Measurements from ENCODE around the gene DOCK11. TPM values are rescaled to one million over a fixed set of nuclear protein-coding genes. Genes with fewer than 3 reads are reported as not detected.

The DOCK11 gene
- total RNA-seq, 2 experiments from 2014 or later, result 27.0 to 34.7 TPM

DNA sequence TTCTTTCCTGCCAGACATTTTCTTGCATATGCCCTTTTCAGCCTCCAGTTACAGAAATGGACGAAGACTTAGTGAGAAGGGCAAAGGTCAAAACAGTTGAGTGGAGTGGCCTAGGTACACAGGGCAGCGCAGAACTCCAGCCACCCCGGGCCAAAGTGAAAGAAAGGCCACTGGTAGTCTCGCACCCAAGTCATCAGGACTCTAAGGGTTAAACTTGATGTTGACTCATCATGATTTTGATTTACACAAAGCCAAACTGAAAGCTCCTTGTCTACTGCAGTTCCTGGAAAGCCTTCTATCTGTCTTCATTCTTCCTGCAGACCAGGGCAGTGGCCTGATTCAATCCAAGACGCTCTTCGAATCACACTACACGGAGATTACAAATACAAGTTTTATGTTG, 229.2 kb downstream of the DOCK11 start:
- no peak overlapping the region for H3K4me2 ChIP-seq (ENCODE audit: low read length)
- H3K4me1 ChIP-seq (ENCODE audit: insufficient read depth, low read length, poor library complexity, severe bottlenecking), result no peaks in the 10 kb centered on the region
- POLR2A ChIA-PET, result no interaction called here
- no peaks in the 10 kb centered on the region for H3K79me2 ChIP-seq (ENCODE audit: insufficient read depth, low read depth, low read length)
- DNase-seq (ENCODE audit: low spot score), result no peak
- no peak overlapping the region for H2AFZ ChIP-seq (ENCODE audit: low read length)
- H3K9me2 ChIP-seq (ENCODE audit: insufficient read depth, low read length), result no peaks in the 10 kb centered on the region
- no peaks in the 10 kb centered on the region for H4K20me1 ChIP-seq (ENCODE audit: insufficient read depth, low read length)
- TF ChIP-seq EZH2phosphoT487 (IDR thresholded peaks at IDR 0.05; ENCODE audit: borderline replicate concordance, low read depth, low read length), result no peak
- TF ChIP-seq, protein P1, sequence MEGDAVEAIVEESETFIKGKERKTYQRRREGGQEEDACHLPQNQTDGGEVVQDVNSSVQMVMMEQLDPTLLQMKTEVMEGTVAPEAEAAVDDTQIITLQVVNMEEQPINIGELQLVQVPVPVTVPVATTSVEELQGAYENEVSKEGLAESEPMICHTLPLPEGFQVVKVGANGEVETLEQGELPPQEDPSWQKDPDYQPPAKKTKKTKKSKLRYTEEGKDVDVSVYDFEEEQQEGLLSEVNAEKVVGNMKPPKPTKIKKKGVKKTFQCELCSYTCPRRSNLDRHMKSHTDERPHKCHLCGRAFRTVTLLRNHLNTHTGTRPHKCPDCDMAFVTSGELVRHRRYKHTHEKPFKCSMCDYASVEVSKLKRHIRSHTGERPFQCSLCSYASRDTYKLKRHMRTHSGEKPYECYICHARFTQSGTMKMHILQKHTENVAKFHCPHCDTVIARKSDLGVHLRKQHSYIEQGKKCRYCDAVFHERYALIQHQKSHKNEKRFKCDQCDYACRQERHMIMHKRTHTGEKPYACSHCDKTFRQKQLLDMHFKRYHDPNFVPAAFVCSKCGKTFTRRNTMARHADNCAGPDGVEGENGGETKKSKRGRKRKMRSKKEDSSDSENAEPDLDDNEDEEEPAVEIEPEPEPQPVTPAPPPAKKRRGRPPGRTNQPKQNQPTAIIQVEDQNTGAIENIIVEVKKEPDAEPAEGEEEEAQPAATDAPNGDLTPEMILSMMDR (conservative IDR thresholded peaks at IDR 0.05; ENCODE audit: low read length), result no peak
- H3K27ac ChIP-seq (ENCODE audit: low read depth, low read length, poor library complexity, severe bottlenecking), result no peak overlapping the region
- no peaks in the 10 kb centered on the region for H3K36me3 ChIP-seq (ENCODE audit: insufficient read depth, low read length)
- CTCF ChIA-PET (ENCODE audit: unreplicated experiment), result no interaction called here
- H3K9me3 ChIP-seq (ENCODE audit: low read length), result no peaks in the 10 kb centered on the region
- BruUV-seq (replicated peaks), result no TSS peak
- no peak overlapping the region for H3K4me3 ChIP-seq (ENCODE audit: low read depth, low read length, poor library complexity, severe bottlenecking)
- intact Hi-C loops (cut with micrococcal nuclease; ENCODE audit: unreplicated experiment), result no loop called here

DNA sequence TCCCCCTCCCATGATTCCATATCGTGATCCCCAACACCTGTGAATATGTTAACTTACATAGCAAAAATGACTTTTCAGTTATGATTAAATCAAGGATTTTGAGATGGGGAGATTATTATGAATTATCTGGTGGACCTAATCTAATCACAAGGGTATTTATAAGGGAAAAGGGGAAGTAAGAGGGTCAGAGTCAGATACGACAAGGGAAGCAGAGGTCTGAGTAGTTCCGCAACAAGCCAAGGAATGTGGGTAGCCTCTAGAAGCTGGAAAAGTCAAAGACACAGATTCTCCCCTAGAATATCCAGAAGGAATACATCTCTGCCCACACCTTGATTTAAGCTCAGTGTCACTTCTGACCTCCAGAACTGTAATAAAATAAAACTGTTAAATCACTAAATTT, 230.8 kb downstream of the DOCK11 start:
- no peak overlapping the region for H2AFZ ChIP-seq (ENCODE audit: low read length)
- no TSS peak for BruUV-seq (replicated peaks)
- CTCF ChIA-PET (ENCODE audit: unreplicated experiment), result no interaction called here

DNA sequence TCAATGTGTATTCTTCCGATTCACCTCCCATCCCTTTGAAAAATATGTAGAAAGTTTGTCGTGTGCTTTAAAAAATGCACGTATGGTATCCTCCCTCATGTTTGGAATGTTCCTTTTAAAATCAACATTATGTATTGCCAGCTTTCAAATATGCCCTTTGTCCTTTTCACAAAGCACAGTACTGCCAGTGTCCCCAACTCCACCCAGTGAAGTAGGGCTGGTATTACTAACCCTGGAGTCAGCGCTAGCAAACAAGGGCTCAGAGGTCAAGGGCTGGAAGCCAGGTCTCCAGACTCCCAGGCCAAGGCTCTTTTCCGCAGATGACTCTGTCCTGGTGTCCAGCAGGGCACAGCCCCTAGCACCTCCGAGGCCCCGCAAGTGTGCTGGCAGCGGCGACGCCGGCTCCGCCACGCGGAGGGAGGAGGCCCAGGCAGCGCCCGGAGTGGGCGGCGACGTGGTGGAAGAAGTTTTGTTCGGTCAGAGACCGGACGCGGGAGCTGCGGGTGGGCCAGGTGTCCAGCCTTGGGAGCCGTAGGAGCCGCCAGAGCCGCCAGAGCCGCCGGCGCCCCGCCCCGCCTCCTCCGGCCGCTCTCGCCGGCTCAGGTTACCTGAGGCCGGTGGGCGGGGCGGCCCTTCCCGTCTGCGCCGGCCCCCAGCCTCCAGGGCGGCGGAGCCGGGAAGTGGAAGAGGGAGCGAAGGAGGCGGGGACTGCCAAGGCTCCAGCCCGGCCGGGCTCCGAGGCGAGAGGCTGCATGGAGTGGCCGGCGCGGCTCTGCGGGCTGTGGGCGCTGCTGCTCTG, 231.5 kb downstream of the DOCK11 start, which contains the start of gene IL13RA1:
Gene IL13RA1, plus strand, starts transcription at position 720 of the 799 bp plus-strand sequence. Its CDS starts 33 bp downstream, at position 753.
- no peak for DNase-seq (ENCODE audit: low spot score)
- Histone ChIP-seq H3K4me2 (ENCODE audit: low read length) (no peak within 1 kb of the TSS), H3K4me3 (ENCODE audit: low read depth, low read length, poor library complexity, severe bottlenecking) (no peak within 1 kb of the TSS), H4K20me1 (ENCODE audit: insufficient read depth, low read length) (no peaks in the 10 kb centered on the region), H3K36me3 (ENCODE audit: insufficient read depth, low read length) (no peaks in the 10 kb centered on the region), H3K79me2 (ENCODE audit: insufficient read depth, low read depth, low read length) (no peaks in the 10 kb centered on the region), H2AFZ (ENCODE audit: low read length) (no peak within 1 kb of the TSS), H3K9me3 (ENCODE audit: low read length) (no peaks in the 10 kb centered on the region), H3K9me2 (ENCODE audit: insufficient read depth, low read length) (no peaks in the 10 kb centered on the region), H3K4me1 (ENCODE audit: insufficient read depth, low read length, poor library complexity, severe bottlenecking) (no peaks in the 10 kb centered on the region), H3K27ac (ENCODE audit: low read depth, low read length, poor library complexity, severe bottlenecking) (no peak within 1 kb of the TSS)
- ChIA-PET CTCF (ENCODE audit: unreplicated experiment) (no interaction called here), POLR2A (no interaction called here)
- TF ChIP-seq, protein P1 (conservative IDR thresholded peaks at IDR 0.05; ENCODE audit: low read length), result no peak
- TF ChIP-seq EZH2phosphoT487 (IDR thresholded peaks at IDR 0.05; ENCODE audit: borderline replicate concordance, low read depth, low read length), result no peak
- BruUV-seq (replicated peaks), result no TSS peak
- intact Hi-C loops (cut with micrococcal nuclease; ENCODE audit: unreplicated experiment), result no loop called here

More for the DNA sequence above, 230.8 kb downstream of the DOCK11 start:
- H3K36me3 ChIP-seq (ENCODE audit: insufficient read depth, low read length), result no peaks in the 10 kb centered on the region
- no peaks in the 10 kb centered on the region for H3K79me2 ChIP-seq (ENCODE audit: insufficient read depth, low read depth, low read length)
- no peak overlapping the region for H3K4me3 ChIP-seq (ENCODE audit: low read depth, low read length, poor library complexity, severe bottlenecking)
- intact Hi-C loops (cut with micrococcal nuclease; ENCODE audit: unreplicated experiment), result no loop called here
- H3K9me2 ChIP-seq (ENCODE audit: insufficient read depth, low read length), result no peaks in the 10 kb centered on the region
- DNase-seq (ENCODE audit: low spot score), result no peak
- H3K4me1 ChIP-seq (ENCODE audit: insufficient read depth, low read length, poor library complexity, severe bottlenecking), result no peaks in the 10 kb centered on the region
- POLR2A ChIA-PET, result no interaction called here
- H3K4me2 ChIP-seq (ENCODE audit: low read length), result no peak overlapping the region
- TF ChIP-seq EZH2phosphoT487 (IDR thresholded peaks at IDR 0.05; ENCODE audit: borderline replicate concordance, low read depth, low read length), result no peak
- no peaks in the 10 kb centered on the region for H4K20me1 ChIP-seq (ENCODE audit: insufficient read depth, low read length)
- no peaks in the 10 kb centered on the region for H3K9me3 ChIP-seq (ENCODE audit: low read length)
- H3K27ac ChIP-seq (ENCODE audit: low read depth, low read length, poor library complexity, severe bottlenecking), result no peak overlapping the region
